SU-DHL-6 (cell line): ENCODE data around the gene ATP8A2.

Source experiments
- CTCF ChIP-seq: fragments of 200-600 bp; sonication (generic); IDR thresholded peaks from one replicate; pipeline ENCODE4 v1.5.1; 2017; ENCODE audit warnings: antibody characterized with exemption, mild to moderate bottlenecking, low read length, moderate library complexity; ENCODE audit not compliant: insufficient read depth, poor library complexity, severe bottlenecking
- EZH2phosphoT487 ChIP-seq: fragments of 200-600 bp; sonication (generic), shearing (Covaris generic); conservative IDR thresholded peaks from 2 replicates; pipeline ENCODE4 v1.6.1; 2018; ENCODE audit warnings: mild to moderate bottlenecking, antibody characterized with exemption, low read length, moderate library complexity, mixed read lengths

- TF ChIP-seq EZH2phosphoT487 (no peak), CTCF (no peak)
Measured at GRCh38 chr13:25432691-25433090, 60.9 kb downstream of the ATP8A2 start.
